Skeletal muscle tissue (tissue), 4 donors: ENCODE results near the gene SPINK1. TPM values are rescaled to one million over a fixed set of nuclear protein-coding genes. Genes with fewer than 3 reads are reported as not detected.

ENCODE experiments used
- H3K27ac ChIP-seq: one replicate; pipeline ENCODE4 v1.7.0; 2013; ENCODE audit warnings: mild to moderate bottlenecking, low read depth, low read length, inconsistent platforms
- H3K27me3 ChIP-seq, 3 donors: one replicate each; pipeline ENCODE4 v1.7.0; 2013; ENCODE audit warnings: low read length in 3 of 3; ENCODE audit not compliant: control insufficient read depth in 3 of 3, insufficient read depth in 3 of 3
- H3K36me3 ChIP-seq, 3 donors: one replicate each; pipeline ENCODE4 v1.7.0; 2013; ENCODE audit warnings: low read length in 3 of 3; ENCODE audit not compliant: control insufficient read depth in 3 of 3, insufficient read depth in 3 of 3
- H3K4me1 ChIP-seq, 3 donors: one replicate each; pipeline ENCODE4 v1.7.0; 2013; ENCODE audit warnings: low read length in 3 of 3, mild to moderate bottlenecking in 3 of 3; ENCODE audit not compliant: control insufficient read depth in 3 of 3, insufficient read depth in 3 of 3
- H3K4me3 ChIP-seq, 3 donors: one replicate each; pipeline ENCODE4 v1.7.0; 2013; ENCODE audit warnings: low read length in 3 of 3
- H3K9ac ChIP-seq, 3 donors: one replicate each; pipeline ENCODE4 v1.7.0; 2013; ENCODE audit warnings: low read length in 3 of 3, mild to moderate bottlenecking in 3 of 3, moderate library complexity in 2 of 3, low read depth in 1 of 3
- H3K9me3 ChIP-seq, 3 donors: one replicate each; pipeline ENCODE4 v1.7.0; 2013; ENCODE audit warnings: low read length in 3 of 3; ENCODE audit not compliant: control insufficient read depth in 3 of 3
- total RNA-seq: library from RNA; depleted of rRNA; stranded (reverse); fragments of >200 nt; gene quantifications from one replicate; pipeline ENCODE4 v1.2.3, GENCODE V29; 2014
- donor health status: Osteomylitis.

SPINK1 gene
- total RNA-seq, 1 donor from 2014 or later, result not detected

DNA sequence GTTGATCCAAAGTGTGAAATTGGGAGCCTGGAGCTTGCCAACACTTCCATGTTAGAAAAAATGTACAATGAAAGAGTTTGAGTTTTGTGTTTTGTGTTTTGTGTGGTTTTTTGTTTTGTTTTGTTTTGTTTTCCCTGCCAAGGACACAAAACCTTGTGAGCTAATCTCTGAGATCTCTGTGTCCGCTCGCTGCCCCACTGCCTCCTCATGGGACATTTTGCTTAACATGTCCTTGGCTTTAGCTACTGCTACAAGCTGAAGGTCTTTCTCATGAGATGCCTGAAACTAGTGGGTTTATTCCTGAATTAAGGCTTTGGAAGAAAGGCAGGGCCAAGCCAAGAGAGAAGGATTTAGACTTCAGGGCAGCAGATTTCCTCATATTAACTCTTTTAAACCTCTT lies 41.7 kb downstream of the SPINK1 start:
- no peaks in the 10 kb centered on the region for H3K4me1 ChIP-seq
- H3K9me3 ChIP-seq, result no peaks in the 10 kb centered on the region
- no peak overlapping the region for H3K9ac ChIP-seq

DNA sequence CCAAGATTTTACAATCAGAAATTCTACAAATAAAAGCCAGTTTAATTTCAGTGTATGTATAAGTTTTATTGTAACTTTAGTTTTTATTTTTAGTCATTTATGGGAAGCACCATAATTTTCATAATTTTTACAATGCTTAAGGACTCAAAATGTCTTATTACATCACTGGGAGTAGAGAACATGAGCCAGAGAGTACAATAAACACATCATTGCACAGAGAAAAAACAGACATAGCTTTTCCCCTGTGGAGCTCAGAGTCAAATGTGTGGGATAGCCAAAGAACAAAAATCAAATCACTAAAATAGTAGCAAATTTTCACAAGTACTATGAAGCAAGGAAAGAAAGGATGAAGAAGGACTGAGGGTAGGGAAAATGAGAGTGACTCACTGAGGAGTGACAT lies 43.4 kb downstream of the SPINK1 start:
- Histone ChIP-seq H3K9me3 (no peaks in the 10 kb centered on the region), H3K27me3 (no peaks in the 10 kb centered on the region), H3K4me3 (no peak overlapping the region), H3K4me1 (no peaks in the 10 kb centered on the region), H3K9ac (no peak overlapping the region), H3K36me3 (no peaks in the 10 kb centered on the region), H3K27ac (no peak overlapping the region)

More for the DNA sequence above, 41.7 kb downstream of the SPINK1 start:
- H3K27me3 ChIP-seq, result no peaks in the 10 kb centered on the region
- no peaks in the 10 kb centered on the region for H3K36me3 ChIP-seq
- H3K27ac ChIP-seq, result no peak overlapping the region
- no peak overlapping the region for H3K4me3 ChIP-seq

DNA sequence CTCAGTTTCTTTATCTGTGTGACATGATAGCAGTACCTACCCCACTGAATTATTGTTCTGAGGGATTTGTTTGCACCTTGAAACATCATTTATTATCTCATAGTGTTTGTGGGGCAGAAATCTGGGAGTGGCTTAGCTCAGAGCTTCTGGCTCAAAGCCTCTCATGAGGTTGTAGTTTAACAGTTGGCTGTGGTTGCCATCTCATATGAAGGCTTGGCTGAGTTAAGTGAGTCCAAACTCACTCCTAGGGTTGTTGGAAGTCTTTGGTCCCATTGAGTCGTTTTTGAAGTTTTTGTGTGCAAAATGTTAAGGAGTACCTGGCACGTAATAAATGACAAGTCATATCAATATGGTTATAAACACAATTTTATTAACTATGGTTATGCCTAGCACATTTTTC lies 45.3 kb downstream of the SPINK1 start:
- H3K36me3 ChIP-seq, result no peaks in the 10 kb centered on the region
- H3K27me3 ChIP-seq, result peaks cover 0 to 6% (median 0%) of the 10 kb centered on the region in 3 donors
- H3K9me3 ChIP-seq, result no peaks in the 10 kb centered on the region
- H3K4me1 ChIP-seq, result no peaks in the 10 kb centered on the region
- H3K27ac ChIP-seq, result no peak overlapping the region
- H3K4me3 ChIP-seq, result no peak overlapping the region
- no peak overlapping the region for H3K9ac ChIP-seq

DNA sequence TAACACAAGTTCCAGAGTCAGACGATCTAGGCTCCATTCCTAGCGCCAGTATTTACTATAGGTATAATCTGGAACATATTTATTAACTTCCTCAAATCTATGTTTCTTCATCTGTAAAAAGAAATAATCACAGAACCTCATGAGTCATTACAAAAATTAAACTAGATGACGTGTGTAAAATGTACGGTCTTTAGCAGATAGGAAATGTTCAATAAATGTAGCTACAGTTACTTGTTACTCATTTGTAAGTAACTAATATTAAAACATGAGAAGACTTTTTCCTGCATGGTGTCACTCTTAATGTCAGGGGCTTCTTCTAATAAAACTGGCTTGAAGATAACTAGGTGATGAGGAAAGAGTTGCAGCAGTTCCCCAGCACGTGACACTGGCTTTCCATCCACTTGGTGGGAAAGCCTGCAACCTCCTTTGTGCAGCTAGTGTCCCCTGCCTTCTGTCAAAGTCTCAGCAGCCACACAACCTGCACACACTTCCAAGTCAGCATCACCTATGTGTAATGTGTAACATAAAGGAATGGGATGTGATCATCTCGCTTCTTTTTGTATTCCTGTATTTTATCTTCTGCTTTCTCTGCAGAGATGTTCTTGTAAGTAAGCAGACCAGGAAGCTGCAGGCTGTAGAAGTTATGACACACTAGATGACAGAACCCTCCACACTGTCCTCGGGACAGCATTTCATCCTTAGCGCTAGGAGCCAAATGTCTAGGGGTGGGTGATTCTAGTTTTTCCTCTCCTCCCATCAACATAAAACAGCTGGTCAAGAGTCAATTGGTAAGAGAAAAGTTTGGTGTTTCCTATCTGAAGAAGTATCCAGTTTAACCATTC lies 47.1 kb downstream of the SPINK1 start:
- Histone ChIP-seq H3K36me3 (no peaks in the 10 kb centered on the region), H3K9me3 (no peaks in the 10 kb centered on the region), H3K9ac (no peak overlapping the region), H3K27ac (no peak overlapping the region), H3K4me1 (no peaks in the 10 kb centered on the region), H3K4me3 (no peak overlapping the region), H3K27me3 (peaks cover 0 to 9% (median 0%) of the 10 kb centered on the region in 3 donors)

DNA sequence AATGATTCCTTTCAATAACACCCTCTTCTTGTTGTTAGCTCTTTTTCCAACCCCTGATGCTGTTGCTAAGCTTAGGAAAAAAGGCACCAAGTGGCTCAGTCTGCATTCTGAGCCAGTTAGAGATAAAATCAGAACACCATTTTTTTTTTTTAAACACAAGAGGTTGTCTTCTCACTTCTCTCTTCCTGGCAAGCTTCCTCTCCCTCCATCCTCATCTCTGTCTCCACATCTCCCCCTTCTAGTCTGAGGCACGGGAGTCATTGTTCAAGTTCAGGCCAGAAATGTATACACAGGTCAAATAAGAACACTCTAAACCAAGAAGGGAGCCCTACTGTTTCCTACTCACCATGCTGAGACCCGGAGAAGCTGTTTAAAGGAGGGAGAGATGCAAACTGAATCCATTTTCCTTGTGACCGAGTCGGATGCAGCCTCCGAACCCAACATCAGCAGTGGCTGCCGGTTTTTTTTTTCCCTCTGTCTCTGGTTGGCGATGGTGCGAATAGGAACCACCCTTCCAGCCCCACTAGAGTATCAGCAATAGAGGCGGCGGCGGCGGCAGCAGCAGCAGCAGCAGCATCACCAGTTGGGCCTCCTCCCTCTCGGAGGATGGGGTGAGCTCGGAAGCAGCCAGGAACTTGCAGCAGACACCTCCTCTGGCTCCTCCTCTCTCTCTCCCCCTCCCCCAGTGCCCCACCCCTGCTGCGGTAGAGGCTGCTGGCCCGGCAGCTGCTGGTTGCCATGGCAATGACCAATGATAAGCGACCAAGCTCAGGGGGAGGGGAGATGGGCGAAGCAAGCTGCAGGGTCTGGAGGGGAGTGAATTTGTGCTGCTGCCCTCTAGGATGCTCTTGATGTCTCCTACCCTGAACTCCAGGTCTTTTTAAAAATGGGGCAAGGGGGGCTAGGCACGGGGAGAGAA lies 49.1 kb downstream of the SPINK1 start, which contains the start of gene JAKMIP2:
Gene JAKMIP2 (minus strand): TSS at position 619 of the 919 bp plus-strand sequence. CDS start 110,922 bp downstream, outside the sequence.
- H3K27ac ChIP-seq, result no peak within 1 kb of the TSS
- H3K27me3 ChIP-seq, result peaks cover 0 to 9% (median 0%) of the 10 kb centered on the region in 3 donors
- no peaks in the 10 kb centered on the region for H3K36me3 ChIP-seq
- no peak within 1 kb of the TSS for H3K4me3 ChIP-seq
- no peak within 1 kb of the TSS for H3K9ac ChIP-seq
- H3K9me3 ChIP-seq, result no peaks in the 10 kb centered on the region
- no peaks in the 10 kb centered on the region for H3K4me1 ChIP-seq

DNA sequence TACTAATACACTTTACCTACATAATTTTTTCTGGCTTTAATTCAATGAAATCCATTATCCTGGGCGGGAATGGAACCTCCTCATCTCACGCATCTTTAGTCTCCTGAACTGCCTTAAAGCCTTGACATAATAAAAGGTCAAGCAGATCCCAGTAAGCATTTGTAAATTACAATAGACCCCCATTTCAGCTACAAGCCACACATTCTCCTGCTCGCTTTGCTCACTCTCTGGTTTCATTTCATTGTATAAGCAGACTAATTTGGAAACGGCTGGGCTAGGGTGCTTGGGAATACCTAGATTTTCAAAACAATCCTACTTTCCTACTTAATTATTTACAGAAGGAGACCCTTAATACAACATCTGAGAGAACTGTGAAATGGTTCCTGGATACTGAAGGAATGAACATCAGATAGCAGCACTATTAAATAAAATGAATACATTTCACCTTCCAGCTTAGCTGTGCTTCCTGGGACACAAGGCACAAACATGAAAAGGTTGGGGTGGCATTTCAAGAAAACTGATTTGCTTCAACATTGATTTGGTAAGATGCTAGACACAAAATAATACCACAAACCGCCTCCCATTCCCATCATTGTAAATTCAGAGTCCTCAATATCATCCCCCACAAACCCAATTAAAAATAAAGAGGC lies 50.4 kb downstream of the SPINK1 start:
- Histone ChIP-seq H3K9me3 (no peaks in the 10 kb centered on the region), H3K36me3 (no peaks in the 10 kb centered on the region), H3K27ac (no peak overlapping the region), H3K27me3 (peaks cover 0 to 9% (median 0%) of the 10 kb centered on the region in 3 donors), H3K9ac (no peak overlapping the region), H3K4me3 (no peak overlapping the region), H3K4me1 (no peaks in the 10 kb centered on the region)

DNA sequence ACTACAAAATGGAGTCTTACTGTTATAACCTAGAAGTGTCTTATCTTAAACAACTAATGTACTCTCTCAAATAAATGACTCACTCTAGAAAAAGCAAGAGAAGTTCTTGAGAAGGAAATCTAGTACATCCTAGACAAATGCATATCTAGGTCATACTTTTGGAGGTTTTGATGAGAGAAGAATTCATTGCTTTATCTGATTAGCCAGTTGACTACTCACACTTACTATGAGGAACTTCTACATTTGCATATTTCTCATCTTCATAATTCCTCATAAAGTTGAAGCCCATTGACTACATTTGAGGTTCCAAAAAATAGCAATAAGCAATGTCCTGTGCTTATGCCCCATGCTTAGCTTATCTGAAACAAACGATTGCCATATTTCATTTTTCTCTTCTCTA lies 51.8 kb downstream of the SPINK1 start:
- no peaks in the 10 kb centered on the region for H3K4me1 ChIP-seq
- H3K4me3 ChIP-seq, result no peak overlapping the region
- peaks cover 0 to 9% (median 0%) of the 10 kb centered on the region in 3 donors for H3K27me3 ChIP-seq
- no peak overlapping the region for H3K27ac ChIP-seq
- no peak overlapping the region for H3K9ac ChIP-seq
- no peaks in the 10 kb centered on the region for H3K9me3 ChIP-seq
- no peaks in the 10 kb centered on the region for H3K36me3 ChIP-seq

DNA sequence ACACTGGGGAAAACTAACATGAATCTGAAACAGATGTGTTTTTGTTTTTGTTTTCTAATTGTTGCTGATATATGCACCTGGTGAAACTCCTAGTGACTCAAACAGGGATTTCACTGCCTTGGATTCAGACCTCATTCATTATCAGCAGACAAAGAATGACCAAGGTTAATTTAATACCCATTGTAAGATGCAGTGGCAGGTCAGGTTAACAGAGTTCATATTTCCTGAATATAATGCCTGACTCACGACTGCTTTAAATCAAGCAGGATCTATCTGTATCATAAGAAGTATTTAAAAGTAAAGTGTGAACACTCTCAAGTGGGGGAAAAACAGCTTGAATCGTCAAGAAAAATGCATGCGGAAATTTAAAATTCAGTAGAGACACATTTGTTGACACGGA lies 54.5 kb downstream of the SPINK1 start:
- no peak overlapping the region for H3K9ac ChIP-seq
- no peak overlapping the region for H3K27ac ChIP-seq
- H3K36me3 ChIP-seq, result no peaks in the 10 kb centered on the region
- H3K4me1 ChIP-seq, result no peaks in the 10 kb centered on the region
- no peak overlapping the region for H3K4me3 ChIP-seq
- H3K9me3 ChIP-seq, result no peaks in the 10 kb centered on the region
- peaks cover 0 to 3% (median 0%) of the 10 kb centered on the region in 3 donors for H3K27me3 ChIP-seq
